Hypothalamus (tissue), 51 donors: ENCODE data around the gene OLAH.
A peak's percentile ranks its signal among the peaks of the same experiment; 100 is the strongest.

Experiments
- DNase-seq, 51 donors: peaks; one replicate each; lab custom pipeline; 2025; lab: John Stamatoyannopoulos, UW

OLAH gene

DNA sequence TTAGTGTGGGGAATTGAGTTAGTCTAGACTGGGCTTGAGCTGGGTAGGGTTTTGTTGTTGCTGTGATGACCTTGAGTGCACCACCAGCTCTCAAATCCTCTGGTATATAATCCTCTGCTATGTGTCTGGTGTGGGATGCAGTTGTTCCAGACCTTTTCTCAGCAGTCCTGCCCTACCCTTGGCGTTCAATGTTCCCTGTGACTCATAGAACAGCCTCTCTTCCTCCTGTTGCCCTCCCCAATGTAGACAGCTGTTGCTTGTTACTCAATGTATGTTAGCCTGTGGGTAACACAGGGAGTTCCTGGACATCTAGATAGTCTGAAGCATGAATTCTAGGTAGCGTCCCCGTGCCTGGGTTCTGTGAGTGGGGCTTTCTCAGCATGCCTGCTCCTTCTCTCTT, 25.1 kb downstream of the OLAH start:
- DNase-seq = no peak

DNA sequence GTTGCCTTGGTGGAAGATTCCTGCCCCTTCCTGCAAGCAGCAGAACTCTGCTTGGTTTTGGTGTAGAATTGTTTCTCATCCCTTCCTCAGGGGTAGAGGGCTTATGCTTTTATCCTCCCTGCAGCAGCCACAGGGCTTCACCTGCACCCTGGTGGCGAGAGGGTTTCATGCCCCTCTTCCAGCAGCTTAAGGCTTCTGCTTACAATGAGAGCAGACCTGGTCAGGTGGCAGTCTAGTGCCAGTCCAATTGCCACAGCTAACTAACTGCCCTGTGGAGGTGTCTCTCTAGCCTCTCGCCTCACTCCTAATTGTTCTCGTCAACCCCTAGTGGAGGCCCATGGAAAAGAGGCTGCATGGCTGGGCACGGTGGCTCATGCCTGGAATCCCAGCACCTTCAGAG, 25.5 kb downstream of the OLAH start:
- no peak for DNase-seq

DNA sequence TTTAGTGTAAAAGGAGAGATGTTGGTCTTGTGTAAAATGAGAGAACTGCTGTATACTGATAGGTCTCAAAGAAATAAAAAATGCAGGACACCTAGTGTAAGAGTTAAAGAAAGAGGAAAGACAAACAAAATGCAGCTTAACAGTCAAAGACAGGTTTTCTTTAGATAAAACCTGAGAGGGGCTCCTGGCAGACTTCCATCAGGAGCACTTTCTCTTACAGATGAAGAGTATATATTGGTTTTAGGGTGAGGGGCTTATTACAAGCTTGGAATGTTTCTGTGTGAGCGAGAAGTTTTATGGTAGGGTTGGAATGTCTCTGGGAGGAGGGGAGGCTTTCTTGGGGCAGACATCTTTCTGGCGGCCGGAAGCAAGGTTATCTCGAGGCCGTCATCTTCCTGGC, 28.6 kb downstream of the OLAH start:
- DNase-seq = no peak

- DNase-seq = no peak
Measured at GRCh38 chr10:15075421-15075820, 31.7 kb downstream of the OLAH start.

DNA sequence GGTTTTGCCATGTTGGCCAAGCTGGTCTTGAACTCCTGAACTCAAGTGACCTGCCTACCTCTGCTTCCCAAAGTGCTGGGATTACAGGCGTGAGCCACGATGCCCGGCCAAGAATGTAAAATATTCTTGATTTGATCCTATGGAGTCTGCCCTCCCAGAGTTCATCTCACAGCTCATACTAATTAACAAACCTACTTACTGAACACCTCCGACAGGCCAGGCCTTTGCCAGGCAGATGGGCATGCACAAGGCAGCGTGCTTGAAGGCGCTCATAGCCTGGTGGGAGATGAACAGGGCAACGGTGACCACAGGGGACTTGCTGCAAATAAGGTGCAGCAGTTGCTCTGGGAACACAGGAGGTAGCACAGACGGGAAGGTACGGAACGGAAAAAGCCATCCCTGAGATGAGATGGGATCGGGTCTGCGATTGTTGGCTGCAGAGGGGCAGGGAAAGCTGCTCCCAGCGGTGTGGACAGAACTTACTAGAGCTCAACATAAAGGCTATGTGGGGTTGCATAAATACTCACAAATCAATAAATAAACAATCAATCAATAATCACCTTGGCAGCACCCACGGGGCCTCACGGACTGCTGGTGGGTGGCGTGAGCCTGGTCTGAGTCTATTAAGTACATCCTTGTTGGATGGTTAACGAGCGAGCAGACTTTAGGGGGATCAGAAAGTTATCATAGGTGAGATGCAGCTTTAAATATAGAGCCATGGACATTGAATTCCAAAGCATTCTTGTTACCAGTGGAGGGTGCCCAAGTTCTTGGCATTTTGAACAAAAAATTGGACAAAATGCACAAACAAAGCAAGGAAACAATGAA, 40.1 kb downstream of the OLAH start:
- no peak for DNase-seq

DNA sequence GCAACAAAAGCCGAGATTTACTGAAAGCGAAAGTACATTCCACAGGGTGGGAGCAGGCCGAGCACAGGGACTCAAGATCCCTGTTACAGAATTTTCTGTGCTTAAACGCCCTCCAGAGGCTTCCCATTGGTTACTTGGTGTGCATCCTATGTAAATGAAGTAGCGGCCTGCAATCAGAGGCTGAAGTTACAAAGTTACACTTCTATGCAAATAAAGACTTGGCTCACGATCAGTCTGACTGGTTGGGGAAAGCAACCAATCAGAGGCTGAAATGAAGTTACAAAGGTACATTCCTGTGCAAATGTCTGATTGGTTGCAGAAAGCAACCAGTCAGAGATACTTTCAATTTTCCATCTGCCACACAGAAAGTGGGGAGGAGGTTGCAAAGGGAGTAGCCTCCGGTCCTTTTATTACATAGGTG, 40.8 kb downstream of the OLAH start:
- peak in 25 of 51 donors; percentile 5 to 78 (median 22) for DNase-seq

- DNase-seq = peak in 48 of 51 donors; percentile 15 to 84 (median 70)
Measured at GRCh38 chr10:15088428-15089261, 44.9 kb downstream of the OLAH start, which contains the start of gene ACBD7. Gene ACBD7 (minus strand): TSS chr10:15088776. CDS start chr10:15088728, 48 bp downstream.

- no peak for DNase-seq
Measured at GRCh38 chr10:15091418-15091817, 47.7 kb downstream of the OLAH start.

- no peak for DNase-seq
Measured at GRCh38 chr10:15092855-15093408, 49.2 kb downstream of the OLAH start.

GRCh38 chr10:15096661-15097010, 52.9 kb downstream of the OLAH start:
- no peak for DNase-seq

DNA sequence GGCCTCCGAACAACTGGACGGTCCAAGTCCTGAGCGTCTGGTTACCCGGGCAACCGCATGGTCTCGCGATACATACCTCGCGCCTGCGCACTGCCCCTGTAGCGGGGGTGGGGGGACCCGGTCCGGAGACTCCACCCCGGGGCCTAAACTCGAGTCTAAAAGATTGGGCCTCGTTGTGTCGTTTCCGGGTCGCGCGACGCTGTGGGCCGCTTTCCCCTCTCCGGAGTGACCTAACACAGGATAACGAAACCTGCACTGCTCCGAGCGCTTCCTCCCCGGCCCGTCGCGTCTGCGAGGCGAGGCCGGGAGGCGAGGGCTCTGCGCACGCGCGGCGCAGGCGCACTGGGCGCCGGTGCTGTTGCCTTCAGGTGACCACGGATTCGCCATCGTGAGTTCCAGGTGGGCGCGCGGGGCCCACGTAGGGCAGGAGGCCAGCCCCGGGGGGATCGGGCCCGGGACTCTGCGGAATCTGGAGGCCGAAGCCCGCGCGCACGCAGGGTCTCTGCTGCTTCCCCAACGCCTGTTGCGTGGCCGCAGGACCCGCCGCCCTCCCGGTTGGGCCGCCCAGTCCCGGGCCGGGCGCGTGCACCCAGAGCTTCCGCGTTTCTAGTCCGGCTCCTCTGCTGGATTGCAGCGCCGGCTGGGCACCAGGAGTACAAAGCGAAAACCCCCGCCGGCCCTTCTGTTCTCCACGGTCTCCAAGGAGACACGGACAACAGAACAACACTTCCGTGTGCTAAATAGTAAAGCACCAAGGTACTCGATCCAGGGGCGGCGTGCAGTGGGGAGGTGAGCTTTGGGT, 53.5 kb downstream of the OLAH start, which contains the start of gene RPP38:
Gene RPP38 (plus strand): TSS at position 345 of the 802 bp plus-strand sequence. CDS start 5,960 bp downstream, outside the sequence.
- DNase-seq = peak; percentile 81 to 99 (median 95)

- DNase-seq = no peak
Measured at GRCh38 chr10:15099886-15100285, 56.1 kb downstream of the OLAH start.

DNA sequence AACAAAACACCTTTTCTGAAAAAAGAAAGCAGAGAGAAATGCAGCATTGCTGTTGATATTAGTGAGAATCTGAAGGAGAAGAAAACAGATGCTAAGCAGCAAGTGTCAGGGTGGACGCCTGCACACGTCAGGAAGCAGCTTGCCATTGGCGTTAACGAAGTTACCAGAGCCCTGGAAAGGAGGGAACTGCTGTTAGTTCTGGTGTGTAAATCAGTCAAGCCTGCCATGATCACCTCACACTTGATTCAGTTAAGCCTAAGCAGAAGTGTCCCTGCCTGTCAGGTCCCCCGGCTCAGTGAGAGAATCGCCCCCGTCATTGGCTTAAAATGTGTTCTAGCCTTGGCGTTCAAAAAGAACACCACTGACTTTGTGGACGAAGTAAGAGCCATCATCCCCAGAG, 59.8 kb downstream of the OLAH start:
- no peak for DNase-seq

DNA sequence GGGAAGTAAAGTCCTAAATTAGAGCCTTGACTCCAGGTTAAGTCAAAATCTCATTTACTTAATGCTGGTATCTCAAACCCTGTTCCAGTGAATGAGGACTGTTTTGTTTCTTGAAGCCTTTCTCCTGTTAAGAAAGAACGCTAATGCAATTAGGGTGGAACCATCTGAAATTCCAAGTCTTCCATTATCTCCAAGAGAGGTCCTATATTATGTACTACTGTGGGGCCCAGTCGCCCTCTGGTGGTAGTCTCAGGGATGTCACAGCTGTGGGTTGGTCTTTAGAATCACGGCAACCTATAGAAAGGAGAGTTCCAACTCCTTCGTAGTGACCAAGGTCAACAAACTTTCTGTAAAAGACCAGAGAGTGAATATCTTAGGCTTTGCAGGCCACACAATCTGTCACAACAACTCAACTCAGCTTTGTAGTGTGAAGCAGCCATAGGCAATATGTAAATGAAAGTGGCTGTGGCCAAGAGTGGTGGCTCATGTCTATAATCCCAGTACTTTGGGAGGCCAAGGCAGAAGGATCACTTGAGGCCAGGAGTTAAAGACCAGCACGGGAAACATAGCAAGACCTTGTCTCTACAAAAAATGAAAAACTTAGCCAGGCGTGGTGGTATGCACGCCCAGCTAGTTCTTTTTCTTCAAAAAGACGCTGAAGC, 62.7 kb downstream of the OLAH start:
- DNase-seq = peak in 32 of 51 donors; percentile 3 to 77 (median 26)

GRCh38 chr10:15112657-15113056, 68.9 kb downstream of the OLAH start:
- no peak for DNase-seq

- DNase-seq = no peak
Measured at GRCh38 chr10:15113766-15114165, 70.0 kb downstream of the OLAH start.

- no peak for DNase-seq
Measured at GRCh38 chr10:15116225-15116624, 72.5 kb downstream of the OLAH start.

DNA sequence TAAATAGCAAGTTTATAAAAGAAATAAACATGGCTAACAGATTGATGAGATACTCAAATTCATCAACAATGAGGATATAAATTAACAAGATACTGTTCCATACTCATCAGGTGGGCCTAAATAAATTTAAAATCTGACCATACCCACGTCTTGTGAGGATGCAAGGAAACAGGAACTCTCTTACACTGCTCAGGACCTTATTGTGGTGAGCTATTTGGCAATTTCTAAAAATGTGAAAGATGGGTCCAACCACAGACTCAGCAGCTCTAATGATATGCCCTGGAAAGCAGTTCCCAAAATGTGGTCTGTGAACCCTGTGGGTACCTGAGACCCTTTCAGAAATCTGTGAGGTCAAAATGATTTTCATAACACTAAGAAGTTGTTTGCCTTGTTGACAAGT, 74.9 kb downstream of the OLAH start:
- no peak for DNase-seq

GRCh38 chr10:15120523-15120922, 76.8 kb downstream of the OLAH start:
- no peak for DNase-seq

DNA sequence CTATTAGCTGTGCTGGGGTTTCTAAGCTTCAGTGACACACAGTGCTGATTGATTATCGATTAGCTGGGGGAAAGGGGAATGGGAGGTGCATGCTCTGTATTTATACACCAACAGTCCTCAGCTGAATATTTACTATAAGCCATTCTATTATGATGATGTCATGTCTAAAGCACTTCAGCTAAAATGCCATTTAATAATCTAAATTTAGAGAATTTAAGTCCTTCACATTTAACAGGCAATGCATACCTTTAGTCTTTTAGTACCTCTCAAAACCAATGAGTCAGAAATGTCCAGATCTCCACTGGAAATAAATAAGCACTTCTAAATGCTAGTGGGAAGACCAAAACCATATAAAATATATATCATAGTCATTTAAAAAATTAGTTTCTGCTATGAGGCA, 78.0 kb downstream of the OLAH start:
- no peak for DNase-seq
